Kidney (tissue), 14 donors: Measurements from ENCODE around the gene CTIF. TPM values are rescaled to one million over a fixed set of nuclear protein-coding genes. Genes with fewer than 3 reads are reported as not detected.
A peak's percentile ranks its signal among the peaks of the same experiment; 100 is the strongest.

ENCODE experiments used
- DNase-seq, 5 donors: peaks; one replicate each; pipeline ENCODE4 v3.0.0-alpha.2; 2013 to 2020
- FAIRE-seq: peaks from 2 replicates; lab custom pipeline; 2012; peaks lifted over from hg19 to GRCh38; lab: Jason Lieb, UNC
- H3K27ac ChIP-seq, 2 donors: one replicate each; pipeline ENCODE4 v1.7.0; 2013; ENCODE audit warnings: low read depth in 2 of 2, low read length in 2 of 2, inconsistent platforms in 1 of 2
- H3K27me3 ChIP-seq: one replicate; pipeline ENCODE4 v1.7.1; 2013; ENCODE audit warnings: low read length, inconsistent platforms; ENCODE audit not compliant: control insufficient read depth, insufficient read depth
- H3K36me3 ChIP-seq, 3 donors: one replicate each; pipeline versions ENCODE4 v1.7.0 to v1.7.1; 2013; ENCODE audit warnings: low read length in 3 of 3, control low read depth in 1 of 3, inconsistent platforms in 1 of 3; ENCODE audit not compliant: insufficient read depth in 3 of 3, control insufficient read depth in 2 of 3
- H3K4me1 ChIP-seq, 3 donors: one replicate each; pipeline versions ENCODE4 v1.7.0 to v1.7.1; 2013; ENCODE audit warnings: low read length in 3 of 3, inconsistent platforms in 1 of 3, low read depth in 1 of 3; ENCODE audit not compliant: control insufficient read depth in 2 of 3, insufficient read depth in 2 of 3
- H3K4me3 ChIP-seq, 3 donors: one replicate each; pipeline versions ENCODE4 v1.7.0 to v1.8.1; 2013; ENCODE audit warnings: low read length in 3 of 3, control low read depth in 1 of 3, inconsistent platforms in 1 of 3
- H3K9ac ChIP-seq, 3 donors: one replicate each; pipeline versions ENCODE4 v1.7.0 to v1.7.1; 2013; ENCODE audit warnings: low read length in 3 of 3, control low read depth in 1 of 3, inconsistent platforms in 1 of 3
- H3K9me3 ChIP-seq, 3 donors: one replicate each; pipeline versions ENCODE4 v1.7.0 to v1.7.1; 2013; ENCODE audit warnings: low read length in 3 of 3, control low read depth in 1 of 3, inconsistent platforms in 1 of 3; ENCODE audit not compliant: control insufficient read depth in 2 of 3, insufficient read depth in 1 of 3
- intact Hi-C: fragments of 100-400 bp; cut with DNase I; formaldehyde crosslinking; loops from one replicate; pipeline ENCODE4 v1.11.1; 2022
- polyA plus RNA-seq: library from polyadenylated mRNA; stranded (reverse); fragments of 350-450 nt; fragmentation: Illumina TruSeq; extraction: RNeasy Lipid Tissue Mini Kit (QIAGEN cat#74804); gene quantifications from one replicate; pipeline ENCODE4 v1.2.3, GENCODE V29; 2014; ENCODE audit warnings: low read depth, low replicate concordance; ENCODE audit not compliant: insufficient read depth
- total RNA-seq: library from RNA; stranded (reverse); fragmentation: NEBNext Ultra II Directional; extraction: Animal tissue kit (Norgen Biotek cat#: 25700); gene quantifications from one replicate; pipeline ENCODE4 v1.2.1, GENCODE V29; 2021
- TF ChIP-seq, protein P1 (sequence below): IDR thresholded peaks from 3 replicates; pipeline ENCODE4 v1.5.1; 2012; ENCODE audit warnings: mild to moderate bottlenecking, moderate library complexity, borderline replicate concordance; ENCODE audit not compliant: insufficient read depth; ENCODE audit errors: extremely low read depth
- donor health status: control.
- donor health status: control.
- donor health status: control.
- donor health status: control.
- donor health status: control.
- donor health status: DM: yes; HTN: yes; CAD: no.
- donor health status: Normal renal cell carcinoma (clear cell type).

Gene CTIF
- total and polyA plus RNA-seq, 2 donors from 2014 or later, result 37.3 to 41.9 TPM

DNA sequence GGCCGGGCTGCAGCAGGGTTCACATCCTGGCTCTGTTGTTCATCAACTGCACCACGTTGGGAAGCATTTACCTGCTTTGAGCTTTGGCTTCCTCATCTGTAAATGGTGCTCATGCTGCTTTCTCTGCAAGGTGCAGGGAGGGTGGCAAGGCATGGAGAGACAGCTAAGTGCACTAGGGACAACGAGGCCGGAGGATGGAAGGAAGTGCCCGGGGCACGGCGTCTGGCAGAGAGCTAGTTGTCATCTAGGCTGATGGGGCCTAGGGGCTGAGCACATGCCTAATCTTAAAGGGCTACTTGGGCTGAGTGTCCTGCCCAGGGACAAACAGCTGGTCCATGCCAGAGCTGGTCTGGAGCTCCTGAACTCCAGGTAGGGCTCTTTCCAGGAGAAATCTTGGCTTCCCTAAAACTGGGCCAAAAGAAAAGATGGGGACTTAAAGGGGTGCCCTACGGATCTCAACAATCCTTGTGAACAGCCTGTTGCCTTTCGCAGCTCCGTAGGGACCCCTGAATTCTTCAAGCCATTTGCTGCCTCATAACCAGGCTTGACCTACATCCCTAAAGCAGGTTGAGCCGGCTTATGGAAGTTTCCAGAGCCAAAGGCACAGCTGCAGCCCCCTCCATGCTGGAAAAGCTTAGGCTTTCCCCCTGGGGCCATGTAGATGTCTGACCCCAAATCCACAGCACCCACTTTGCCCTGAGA, 281.1 kb downstream of the CTIF start:
- peaks cover 0 to 2% (median 2%) of the 10 kb centered on the region in 3 donors for H3K4me1 ChIP-seq
- H3K9ac ChIP-seq, result no peak overlapping the region
- peaks cover 0 to 4% (median 0%) of the 10 kb centered on the region in 3 donors for H3K36me3 ChIP-seq
- peaks cover 0 to 5% (median 0%) of the 10 kb centered on the region in 3 donors for H3K9me3 ChIP-seq
- H3K27ac ChIP-seq, result no peak overlapping the region
- no peak overlapping the region for H3K4me3 ChIP-seq
- no peaks in the 10 kb centered on the region for H3K27me3 ChIP-seq
- intact Hi-C loops, result no loop called here
- TF ChIP-seq, protein P1, sequence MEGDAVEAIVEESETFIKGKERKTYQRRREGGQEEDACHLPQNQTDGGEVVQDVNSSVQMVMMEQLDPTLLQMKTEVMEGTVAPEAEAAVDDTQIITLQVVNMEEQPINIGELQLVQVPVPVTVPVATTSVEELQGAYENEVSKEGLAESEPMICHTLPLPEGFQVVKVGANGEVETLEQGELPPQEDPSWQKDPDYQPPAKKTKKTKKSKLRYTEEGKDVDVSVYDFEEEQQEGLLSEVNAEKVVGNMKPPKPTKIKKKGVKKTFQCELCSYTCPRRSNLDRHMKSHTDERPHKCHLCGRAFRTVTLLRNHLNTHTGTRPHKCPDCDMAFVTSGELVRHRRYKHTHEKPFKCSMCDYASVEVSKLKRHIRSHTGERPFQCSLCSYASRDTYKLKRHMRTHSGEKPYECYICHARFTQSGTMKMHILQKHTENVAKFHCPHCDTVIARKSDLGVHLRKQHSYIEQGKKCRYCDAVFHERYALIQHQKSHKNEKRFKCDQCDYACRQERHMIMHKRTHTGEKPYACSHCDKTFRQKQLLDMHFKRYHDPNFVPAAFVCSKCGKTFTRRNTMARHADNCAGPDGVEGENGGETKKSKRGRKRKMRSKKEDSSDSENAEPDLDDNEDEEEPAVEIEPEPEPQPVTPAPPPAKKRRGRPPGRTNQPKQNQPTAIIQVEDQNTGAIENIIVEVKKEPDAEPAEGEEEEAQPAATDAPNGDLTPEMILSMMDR, result no peak
- DNase-seq, result peak in 2 of 5 donors; percentile 5 to 42
- FAIRE-seq, result no peak

DNA sequence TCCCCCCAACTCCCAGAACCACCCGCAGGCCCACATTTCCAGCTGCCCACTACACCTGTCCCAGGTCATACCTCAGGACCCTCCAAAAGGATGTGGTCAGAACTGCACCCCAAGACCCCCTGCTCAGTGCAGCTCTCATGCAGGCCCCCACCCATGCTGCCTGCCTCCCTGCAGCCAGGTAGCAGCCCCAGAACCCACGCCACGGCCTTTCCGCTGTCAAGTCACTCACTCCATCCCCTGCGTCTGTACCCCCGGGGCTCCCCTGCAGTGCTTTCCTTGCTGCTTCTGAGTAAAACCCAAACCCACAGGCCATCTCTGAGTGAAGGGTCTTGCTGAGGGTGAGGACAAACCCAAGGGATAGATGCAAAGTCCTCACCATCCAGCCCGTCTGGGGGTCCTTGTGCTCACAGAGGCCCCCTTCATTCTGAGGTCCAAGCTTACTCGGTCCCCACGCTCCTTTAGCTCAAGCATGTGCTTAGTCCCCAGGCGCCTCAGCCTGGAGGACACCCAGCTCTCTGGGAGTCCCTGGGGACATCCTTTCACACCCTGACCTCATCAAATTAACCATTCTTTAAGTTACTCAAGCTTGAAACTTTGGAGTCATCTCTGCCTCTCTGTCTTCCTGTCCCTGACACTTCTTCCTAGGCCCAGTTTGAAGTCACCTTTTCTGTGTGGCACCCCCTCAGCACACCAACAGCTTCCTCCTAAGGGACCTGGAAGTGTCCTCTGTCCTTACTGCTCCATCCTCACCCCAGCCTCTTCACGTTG, 281.8 kb downstream of the CTIF start:
- Histone ChIP-seq H3K27ac (no peak overlapping the region), H3K9me3 (peaks cover 0 to 5% (median 0%) of the 10 kb centered on the region in 3 donors), H3K9ac (no peak overlapping the region), H3K36me3 (peaks cover 0 to 4% (median 0%) of the 10 kb centered on the region in 3 donors), H3K4me1 (peaks cover 3 to 6% (median 5%) of the 10 kb centered on the region in 3 donors), H3K27me3 (no peaks in the 10 kb centered on the region), H3K4me3 (no peak overlapping the region)
- no peak for FAIRE-seq
- peak in 3 of 5 donors; percentile 6 to 45 (median 31) for DNase-seq
- TF ChIP-seq, protein P1, result no peak
- intact Hi-C loops, result no loop called here

DNA sequence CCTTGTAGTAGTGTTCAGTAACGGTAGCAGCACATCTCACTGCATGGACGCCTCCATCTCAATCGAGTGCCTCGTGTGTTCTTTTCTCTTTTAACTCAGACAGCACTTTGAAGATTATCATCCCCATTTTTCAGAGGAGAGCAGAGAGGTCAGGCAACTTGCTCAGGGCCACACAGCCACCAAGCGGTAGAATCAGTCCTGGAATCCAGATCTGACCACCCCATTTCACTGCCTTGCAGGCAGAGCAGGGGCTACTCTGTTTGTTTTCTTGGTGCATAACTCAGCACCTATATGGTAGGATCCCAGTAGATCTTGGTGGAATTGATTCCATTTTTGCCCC, 282.4 kb downstream of the CTIF start:
- intact Hi-C loops, result no loop called here
- TF ChIP-seq, protein P1, result no peak

More for the DNA sequence above, 282.4 kb downstream of the CTIF start:
- DNase-seq (peak in 1 of 5 donors; percentile 11), FAIRE-seq (no peak)
- Histone ChIP-seq H3K4me1 (peaks cover 8 to 10% (median 8%) of the 10 kb centered on the region in 3 donors), H3K27me3 (no peaks in the 10 kb centered on the region), H3K9ac (no peak overlapping the region), H3K36me3 (peaks cover 0 to 4% (median 0%) of the 10 kb centered on the region in 3 donors), H3K27ac (no peak overlapping the region), H3K9me3 (peaks cover 0 to 5% (median 0%) of the 10 kb centered on the region in 3 donors), H3K4me3 (no peak overlapping the region)
